Ecto neural progenitor cell (in vitro differentiated cells): ENCODE data around the gene PRKAR1A.
"Not testable (repeated sequence)": the region's sequence is repeated elsewhere in the genome, so short reads cannot be mapped to it uniquely, and the experiment has no call there.

Experiments used
- DNase-seq: peaks from one replicate; pipeline ENCODE4 v3.0.0-alpha.2; 2018; ENCODE audit warnings: low spot score

PRKAR1A gene

GRCh38 chr17:68511671-68512246 is 471 bp upstream of the PRKAR1A start:
- peak; percentile 92 for DNase-seq

GRCh38 chr17:68512960-68513474 is 787 bp downstream of the PRKAR1A start:
- DNase-seq = no peak

- no peak for DNase-seq
Observed at GRCh38 chr17:68513932-68514331, 1.7 kb downstream of the PRKAR1A start.

- no peak for DNase-seq
Observed at GRCh38 chr17:68514831-68515635, 2.8 kb downstream of the PRKAR1A start.

GRCh38 chr17:68516732-68517131 is 4.5 kb downstream of the PRKAR1A start:
- no peak for DNase-seq

- DNase-seq = not testable (repeated sequence)
Observed at GRCh38 chr17:68517605-68518004, 5.4 kb downstream of the PRKAR1A start.

- no peak for DNase-seq
Observed at GRCh38 chr17:68518063-68518815, 6.0 kb downstream of the PRKAR1A start.

GRCh38 chr17:68519051-68519450 is 6.8 kb downstream of the PRKAR1A start:
- DNase-seq = not testable (repeated sequence)

- DNase-seq = no peak
Observed at GRCh38 chr17:68519911-68520310, 7.7 kb downstream of the PRKAR1A start.

GRCh38 chr17:68522266-68522665 is 10.0 kb downstream of the PRKAR1A start:
- DNase-seq = no peak

GRCh38 chr17:68526548-68526947 is 14.3 kb downstream of the PRKAR1A start:
- DNase-seq = no peak

GRCh38 chr17:68527314-68527713 is 15.1 kb downstream of the PRKAR1A start:
- no peak for DNase-seq

- DNase-seq = no peak
Observed at GRCh38 chr17:68531252-68531651, 19.0 kb downstream of the PRKAR1A start.

- DNase-seq = no peak
Observed at GRCh38 chr17:68532826-68533225, 20.6 kb downstream of the PRKAR1A start.

- no peak for DNase-seq
Observed at GRCh38 chr17:68533887-68534694, 21.9 kb downstream of the PRKAR1A start.

- DNase-seq = no peak
Observed at GRCh38 chr17:68534695-68535088, 22.5 kb downstream of the PRKAR1A start.

- no peak for DNase-seq
Observed at GRCh38 chr17:68535922-68536321, 23.7 kb downstream of the PRKAR1A start.

GRCh38 chr17:68539548-68540467 is 27.6 kb downstream of the PRKAR1A start:
- no peak for DNase-seq

GRCh38 chr17:68540981-68541380 is 28.8 kb downstream of the PRKAR1A start:
- no peak for DNase-seq

- no peak for DNase-seq
Observed at GRCh38 chr17:68541816-68542215, 29.6 kb downstream of the PRKAR1A start.
